Kidney (tissue), 14 donors: ENCODE results near the gene ATAD1. TPM values are rescaled to one million over a fixed set of nuclear protein-coding genes. Genes with fewer than 3 reads are reported as not detected.

ENCODE experiments used
- DNase-seq, 5 donors: peaks; one replicate each; pipeline ENCODE4 v3.0.0-alpha.2; 2013 to 2020
- FAIRE-seq: peaks from 2 replicates; lab custom pipeline; 2012; peaks lifted over from hg19 to GRCh38; lab: Jason Lieb, UNC
- H3K27ac ChIP-seq, 2 donors: one replicate each; pipeline ENCODE4 v1.7.0; 2013; ENCODE audit warnings: low read depth in 2 of 2, low read length in 2 of 2, inconsistent platforms in 1 of 2
- H3K27me3 ChIP-seq: one replicate; pipeline ENCODE4 v1.7.1; 2013; ENCODE audit warnings: low read length, inconsistent platforms; ENCODE audit not compliant: control insufficient read depth, insufficient read depth
- H3K36me3 ChIP-seq, 3 donors: one replicate each; pipeline versions ENCODE4 v1.7.0 to v1.7.1; 2013; ENCODE audit warnings: low read length in 3 of 3, control low read depth in 1 of 3, inconsistent platforms in 1 of 3; ENCODE audit not compliant: insufficient read depth in 3 of 3, control insufficient read depth in 2 of 3
- H3K4me1 ChIP-seq, 3 donors: one replicate each; pipeline versions ENCODE4 v1.7.0 to v1.7.1; 2013; ENCODE audit warnings: low read length in 3 of 3, inconsistent platforms in 1 of 3, low read depth in 1 of 3; ENCODE audit not compliant: control insufficient read depth in 2 of 3, insufficient read depth in 2 of 3
- H3K4me3 ChIP-seq, 3 donors: one replicate each; pipeline versions ENCODE4 v1.7.0 to v1.8.1; 2013; ENCODE audit warnings: low read length in 3 of 3, control low read depth in 1 of 3, inconsistent platforms in 1 of 3
- H3K9ac ChIP-seq, 3 donors: one replicate each; pipeline versions ENCODE4 v1.7.0 to v1.7.1; 2013; ENCODE audit warnings: low read length in 3 of 3, control low read depth in 1 of 3, inconsistent platforms in 1 of 3
- H3K9me3 ChIP-seq, 3 donors: one replicate each; pipeline versions ENCODE4 v1.7.0 to v1.7.1; 2013; ENCODE audit warnings: low read length in 3 of 3, control low read depth in 1 of 3, inconsistent platforms in 1 of 3; ENCODE audit not compliant: control insufficient read depth in 2 of 3, insufficient read depth in 1 of 3
- CTCF ChIP-seq: IDR thresholded peaks from 3 replicates; pipeline ENCODE4 v1.5.1; 2012; ENCODE audit warnings: mild to moderate bottlenecking, moderate library complexity, borderline replicate concordance; ENCODE audit not compliant: insufficient read depth; ENCODE audit errors: extremely low read depth
- intact Hi-C: fragments of 100-400 bp; cut with DNase I; formaldehyde crosslinking; loops from one replicate; pipeline ENCODE4 v1.11.1; 2022
- polyA plus RNA-seq: library from polyadenylated mRNA; stranded (reverse); fragments of 350-450 nt; fragmentation: Illumina TruSeq; extraction: RNeasy Lipid Tissue Mini Kit (QIAGEN cat#74804); gene quantifications from one replicate; pipeline ENCODE4 v1.2.3, GENCODE V29; 2014; ENCODE audit warnings: low read depth, low replicate concordance; ENCODE audit not compliant: insufficient read depth
- total RNA-seq: library from RNA; stranded (reverse); fragmentation: NEBNext Ultra II Directional; extraction: Animal tissue kit (Norgen Biotek cat#: 25700); gene quantifications from one replicate; pipeline ENCODE4 v1.2.1, GENCODE V29; 2021
- donor health status: control.
- donor health status: control.
- donor health status: control.
- donor health status: control.
- donor health status: control.
- donor health status: DM: yes; HTN: yes; CAD: no.
- donor health status: Normal renal cell carcinoma (clear cell type).

ATAD1 gene
- total and polyA plus RNA-seq, 2 donors from 2014 or later: 22.0 to 57.3 TPM

DNA sequence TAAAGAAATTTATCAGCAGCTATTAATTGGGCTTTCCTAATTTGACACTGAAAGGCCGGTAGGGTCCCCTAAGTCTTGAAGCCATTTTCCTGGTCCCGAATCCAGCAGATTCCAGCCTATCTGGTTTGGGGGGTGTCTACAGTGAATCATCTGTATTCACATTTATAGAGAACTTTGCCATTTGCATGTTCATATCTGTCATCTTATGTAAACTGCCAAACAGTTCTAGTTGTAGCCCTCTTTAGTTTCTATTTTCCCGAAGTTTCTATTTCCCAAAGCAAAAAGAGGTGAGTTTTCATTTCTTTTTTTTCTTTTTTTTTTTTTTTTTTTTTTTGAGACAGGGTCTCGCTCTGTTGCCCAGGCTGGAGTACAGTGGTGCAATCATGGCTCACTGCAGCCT lies 110.8 kb downstream of the ATAD1 start:
- no peak for TF ChIP-seq CTCF
- intact Hi-C loops: no loop called here
- DNase-seq (no peak), FAIRE-seq (no peak)
- H3K36me3 ChIP-seq: no peaks in the 10 kb centered on the region
- peaks cover 0 to 3% (median 0%) of the 10 kb centered on the region in 3 donors for H3K4me1 ChIP-seq
- H3K27ac ChIP-seq: no peak overlapping the region
- no peak overlapping the region for H3K4me3 ChIP-seq
- H3K9me3 ChIP-seq: no peaks in the 10 kb centered on the region
- H3K27me3 ChIP-seq: no peaks in the 10 kb centered on the region
- no peak overlapping the region for H3K9ac ChIP-seq

GRCh38 chr10:87706731-87707130 lies 111.3 kb downstream of the ATAD1 start:
- FAIRE-seq (no peak), DNase-seq (no peak)
- TF ChIP-seq CTCF: no peak
- no peaks in the 10 kb centered on the region for H3K27me3 ChIP-seq
- no peak overlapping the region for H3K27ac ChIP-seq
- H3K36me3 ChIP-seq: no peaks in the 10 kb centered on the region
- H3K9ac ChIP-seq: no peak overlapping the region
- peaks cover 0 to 3% (median 2%) of the 10 kb centered on the region in 3 donors for H3K4me1 ChIP-seq
- intact Hi-C loops: no loop called here
- H3K4me3 ChIP-seq: no peak overlapping the region
- no peaks in the 10 kb centered on the region for H3K9me3 ChIP-seq

- H3K9me3 ChIP-seq: no peaks in the 10 kb centered on the region
- no peak for FAIRE-seq
- H3K4me3 ChIP-seq: no peak overlapping the region
- DNase-seq: no peak
- H3K27me3 ChIP-seq: no peaks in the 10 kb centered on the region
- peaks cover 0 to 3% (median 2%) of the 10 kb centered on the region in 3 donors for H3K4me1 ChIP-seq
- no peaks in the 10 kb centered on the region for H3K36me3 ChIP-seq
- H3K27ac ChIP-seq: no peak overlapping the region
- no peak for TF ChIP-seq CTCF
- H3K9ac ChIP-seq: no peak overlapping the region
- intact Hi-C loops: no loop called here
Observed at GRCh38 chr10:87705339-87705738, 112.7 kb downstream of the ATAD1 start.

GRCh38 chr10:87703771-87704170 lies 114.3 kb downstream of the ATAD1 start:
- Histone ChIP-seq H3K27me3 (no peaks in the 10 kb centered on the region), H3K27ac (no peak overlapping the region), H3K4me1 (peaks cover 0 to 3% (median 2%) of the 10 kb centered on the region in 3 donors), H3K4me3 (no peak overlapping the region), H3K9me3 (no peaks in the 10 kb centered on the region), H3K9ac (no peak overlapping the region), H3K36me3 (no peaks in the 10 kb centered on the region)
- no peak for DNase-seq
- no peak for TF ChIP-seq CTCF
- intact Hi-C loops: no loop called here
- FAIRE-seq: no peak
